Activated effector memory CD4-positive, alpha-beta T cell treated with anti-CD3 and anti-CD28 coated beads, Interleukin-2, amount 50 U/mL, for 16 hours (primary cell): Measurements from ENCODE around the gene NSMCE1.
"Not testable (repeated sequence)": the region's sequence is repeated elsewhere in the genome, so short reads cannot be mapped to it uniquely, and the experiment has no call there.

Experiments
- DNase-seq: peaks from one replicate; pipeline ENCODE4 v3.0.0-alpha.2; 2020

NSMCE1 gene

GRCh38 chr16:27211026-27211425 lies 57.5 kb downstream of the NSMCE1 start:
- DNase-seq = no peak

GRCh38 chr16:27210174-27210573 lies 58.4 kb downstream of the NSMCE1 start:
- no peak for DNase-seq

GRCh38 chr16:27209591-27209990 lies 59.0 kb downstream of the NSMCE1 start:
- DNase-seq = no peak

GRCh38 chr16:27208796-27209195 lies 59.8 kb downstream of the NSMCE1 start:
- DNase-seq = no peak

- DNase-seq = no peak
Measured at GRCh38 chr16:27208081-27208680, 60.4 kb downstream of the NSMCE1 start.

DNA sequence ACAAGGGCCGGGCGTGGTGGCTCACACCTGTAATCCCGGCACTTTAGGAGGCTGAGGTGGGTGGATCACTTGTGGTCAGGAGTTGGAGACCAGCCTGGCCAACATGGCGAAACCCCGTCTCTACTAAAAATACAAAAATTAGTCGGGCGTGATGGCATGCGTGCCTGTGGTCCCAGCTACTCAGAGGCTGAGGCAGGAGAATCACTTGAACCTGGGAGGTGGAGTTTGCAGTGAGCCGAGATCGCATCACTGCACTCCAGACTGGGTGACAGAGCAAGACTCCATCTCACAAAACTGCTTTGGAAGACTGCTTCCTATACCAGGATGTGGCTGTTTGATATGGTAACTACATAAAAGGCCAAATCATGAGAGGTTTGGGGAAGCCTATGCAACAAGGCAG lies 61.5 kb downstream of the NSMCE1 start:
- DNase-seq = not testable (repeated sequence)

GRCh38 chr16:27205423-27206065 lies 63.0 kb downstream of the NSMCE1 start:
- no peak for DNase-seq

DNA sequence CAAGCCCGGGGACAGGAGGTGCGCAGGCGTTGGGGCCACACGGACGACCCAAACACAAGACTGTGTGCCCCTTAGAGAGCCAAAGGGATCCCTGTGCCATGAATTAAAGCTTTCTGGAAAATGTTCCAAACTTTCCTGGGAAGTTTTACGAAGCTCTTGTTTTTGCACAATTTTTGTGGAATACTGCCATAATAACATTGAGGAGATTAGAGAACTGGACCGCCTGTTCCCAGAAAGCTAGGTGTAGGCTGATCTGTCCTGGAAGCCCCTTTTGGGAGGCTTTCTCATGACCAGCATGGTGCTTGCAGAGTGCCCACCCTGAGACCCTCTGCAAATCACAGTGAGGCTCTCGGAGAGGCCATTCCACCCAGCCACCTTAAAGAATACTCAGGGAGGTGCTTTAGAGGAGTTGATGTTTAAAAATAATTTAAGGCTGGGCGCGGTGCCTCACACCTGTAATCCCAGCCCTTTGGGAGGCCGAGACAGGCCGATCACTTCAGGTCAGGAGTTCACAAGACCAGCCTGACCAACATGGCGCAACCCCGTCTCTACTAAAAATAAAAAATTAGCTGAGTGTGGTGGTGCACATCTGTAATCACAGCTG lies 64.2 kb downstream of the NSMCE1 start:
- no peak for DNase-seq

DNA sequence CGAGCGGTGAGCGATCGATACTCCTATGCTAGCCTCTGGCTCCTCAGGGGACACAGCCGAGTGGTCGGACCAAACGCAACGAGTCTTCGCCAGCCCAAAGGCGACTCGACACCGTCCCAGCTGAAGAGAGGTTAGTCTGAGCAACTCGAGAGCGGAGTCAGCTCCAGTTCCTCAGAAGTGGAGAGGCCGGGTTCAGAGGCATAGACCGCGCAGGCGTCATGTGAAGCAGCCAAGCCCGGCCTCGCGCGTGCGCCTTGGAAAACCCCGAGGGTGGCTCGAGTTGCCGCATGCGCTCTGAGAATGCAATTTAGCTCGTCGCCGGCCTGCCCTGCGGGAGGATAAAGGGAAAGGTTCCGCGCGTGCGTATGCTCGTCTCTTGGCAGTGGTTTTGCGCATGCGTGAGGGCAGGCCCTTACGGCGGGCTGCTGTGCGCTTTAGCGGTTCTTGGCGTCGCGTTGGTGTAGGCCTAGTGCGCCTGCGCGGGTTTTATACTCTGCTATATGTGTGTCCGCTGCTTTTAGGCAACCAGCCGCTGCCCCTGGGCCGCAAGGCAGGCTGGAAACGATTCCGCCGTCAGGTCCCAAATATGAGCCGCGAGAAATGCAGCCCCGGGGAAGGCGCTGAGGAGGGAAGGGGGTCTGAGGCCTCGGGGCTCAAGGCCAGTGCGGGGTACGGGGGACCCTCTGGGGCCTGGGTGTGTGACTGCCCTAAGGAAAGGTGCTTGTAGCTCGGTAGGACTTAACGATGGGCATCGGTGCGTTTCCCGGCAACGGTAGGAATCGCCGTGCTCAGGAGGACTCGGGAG lies 64.9 kb downstream of the NSMCE1 start, which contains the start of gene KDM8:
Gene KDM8, plus strand, starts transcription at position 20 of the 805 bp plus-strand sequence. CDS start 6,598 bp downstream, outside the sequence.
- peak; percentile 100 for DNase-seq

GRCh38 chr16:27202923-27203506 lies 65.6 kb downstream of the NSMCE1 start:
- DNase-seq = peak; percentile 96

GRCh38 chr16:27200914-27201313 lies 67.7 kb downstream of the NSMCE1 start:
- not testable (repeated sequence) for DNase-seq

DNA sequence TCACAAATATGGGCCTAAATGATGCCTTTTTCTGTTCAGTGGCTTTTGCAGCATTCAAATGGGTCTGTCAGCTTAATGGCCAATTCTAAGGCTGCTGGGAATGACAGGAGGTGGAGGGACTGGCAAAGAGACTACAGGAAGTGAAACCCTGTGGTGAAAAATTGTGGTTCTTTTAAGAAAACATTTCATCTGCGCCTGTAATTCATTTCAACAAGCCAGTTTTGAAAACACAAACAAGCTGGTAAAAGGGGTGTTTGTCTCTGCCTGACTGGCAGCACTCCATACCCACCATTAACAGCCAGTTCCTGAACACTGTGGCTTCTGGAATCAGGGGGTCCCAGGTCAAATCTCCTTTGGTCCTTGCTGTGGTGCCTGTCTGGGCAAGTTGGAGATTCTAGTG lies 68.8 kb downstream of the NSMCE1 start:
- DNase-seq = no peak

GRCh38 chr16:27199235-27199586 lies 69.4 kb downstream of the NSMCE1 start:
- DNase-seq = no peak

GRCh38 chr16:27198451-27199234 lies 69.9 kb downstream of the NSMCE1 start:
- no peak for DNase-seq

- DNase-seq = no peak
Measured at GRCh38 chr16:27197004-27197403, 71.6 kb downstream of the NSMCE1 start.

GRCh38 chr16:27195941-27196595 lies 72.5 kb downstream of the NSMCE1 start:
- DNase-seq = peak; percentile 69

DNA sequence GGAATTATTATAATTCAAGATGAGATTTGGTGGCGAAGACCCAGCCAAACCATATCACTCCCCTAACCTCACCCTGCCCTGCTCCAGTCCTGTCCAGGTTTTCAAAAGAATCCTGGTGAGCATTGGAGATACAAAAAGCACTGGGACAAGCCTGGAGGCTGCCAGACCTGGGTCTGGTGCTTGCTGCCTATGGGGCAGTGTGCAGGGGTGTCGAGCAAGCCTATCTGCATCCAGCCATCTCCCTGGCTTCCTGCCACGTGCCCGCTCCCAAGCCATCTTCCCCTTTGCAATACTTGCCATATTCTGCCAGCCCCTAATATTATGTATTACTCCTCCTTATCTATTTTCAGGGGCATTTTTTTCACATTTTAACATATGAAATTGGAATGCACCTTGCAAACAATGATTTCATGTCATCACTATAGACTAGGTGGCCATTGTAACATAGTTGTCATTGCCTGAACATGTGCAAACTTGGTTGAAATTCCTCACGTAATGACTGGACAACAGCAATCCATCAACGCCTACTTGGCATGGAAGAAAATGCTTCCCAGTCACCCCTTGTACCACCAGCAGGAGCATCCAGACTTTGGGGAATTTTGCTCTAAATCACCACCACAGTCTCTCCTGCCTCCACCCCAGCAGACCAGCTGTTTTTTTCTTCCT lies 73.4 kb downstream of the NSMCE1 start:
- DNase-seq = no peak

- DNase-seq = no peak
Measured at GRCh38 chr16:27193300-27193990, 75.1 kb downstream of the NSMCE1 start.

GRCh38 chr16:27191352-27191924 lies 77.1 kb downstream of the NSMCE1 start:
- DNase-seq = no peak

DNA sequence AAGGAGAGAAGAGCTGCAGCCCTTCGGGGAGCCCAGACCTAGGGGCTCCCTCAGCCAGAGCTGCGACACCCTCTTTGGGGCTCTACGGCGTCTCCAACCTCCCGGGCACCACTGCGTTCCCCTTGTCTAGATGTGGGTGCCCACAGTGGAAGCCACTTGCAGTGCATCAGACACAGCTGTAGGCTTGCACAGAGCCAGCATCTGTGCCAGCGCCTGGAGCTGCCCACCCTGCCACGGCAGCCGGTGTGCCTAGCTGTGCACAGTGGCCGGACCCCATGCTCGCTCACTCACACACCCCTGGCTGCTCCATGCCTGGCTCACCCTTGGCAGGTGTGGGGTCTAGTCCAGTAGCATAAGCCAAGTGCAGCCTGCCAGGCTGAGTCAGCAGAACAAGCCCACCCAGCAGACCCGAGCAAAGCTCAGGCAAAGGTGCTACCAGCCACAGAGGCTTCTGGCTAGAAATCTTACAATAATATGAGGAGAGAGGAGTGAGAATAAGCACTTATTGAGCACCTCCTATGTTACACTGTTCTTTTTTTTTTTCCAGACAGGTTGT lies 78.2 kb downstream of the NSMCE1 start:
- DNase-seq = no peak
